Parathyroid adenoma (tissue), 2 donors: ENCODE results near the gene MFAP5.

Experiments
- H2AFZ ChIP-seq: fragments of 300-600 bp; sonication (generic); one replicate; pipeline ENCODE4 v1.7.0; 2017; ENCODE audit warnings: antibody characterized with exemption, mild to moderate bottlenecking
- H3K27ac ChIP-seq: fragments of 300-600 bp; sonication (generic); one replicate; pipeline ENCODE4 v1.7.0; 2017
- H3K27me3 ChIP-seq: fragments of 300-600 bp; sonication (generic); one replicate; pipeline ENCODE4 v1.7.0; 2017; ENCODE audit warnings: low read length; ENCODE audit not compliant: control insufficient read depth, insufficient read depth
- H3K36me3 ChIP-seq: fragments of 300-600 bp; sonication (generic); one replicate; pipeline ENCODE4 v1.7.0; 2017; ENCODE audit warnings: low read length; ENCODE audit not compliant: control insufficient read depth, insufficient read depth
- H3K4me1 ChIP-seq: fragments of 300-600 bp; sonication (generic); one replicate; pipeline ENCODE4 v1.7.0; 2017; ENCODE audit warnings: control low read depth
- H3K4me2 ChIP-seq: fragments of 300-600 bp; sonication (generic); one replicate; pipeline ENCODE4 v1.7.0; 2017; ENCODE audit warnings: low read length
- H3K4me3 ChIP-seq: fragments of 300-600 bp; sonication (generic); one replicate; pipeline ENCODE4 v1.7.0; 2017; ENCODE audit warnings: low read depth, low read length
- H3K79me2 ChIP-seq: fragments of 300-600 bp; sonication (generic); one replicate; pipeline ENCODE4 v1.7.0; 2017; ENCODE audit warnings: control low read depth
- H3K9ac ChIP-seq: fragments of 300-600 bp; sonication (generic); one replicate; pipeline ENCODE4 v1.7.0; 2017; ENCODE audit warnings: mild to moderate bottlenecking
- H3K9me3 ChIP-seq: fragments of 300-600 bp; sonication (generic); one replicate; pipeline ENCODE4 v1.7.0; 2017; ENCODE audit warnings: low read length; ENCODE audit not compliant: control insufficient read depth
- CTCF ChIP-seq: fragments of 300-600 bp; sonication (generic); IDR thresholded peaks from one replicate; pipeline ENCODE4 v1.7.0; 2017; ENCODE audit warnings: antibody characterized with exemption, mild to moderate bottlenecking
- donor health status: primary hyperparathyroidism.

The MFAP5 gene

GRCh38 chr12:8661016-8661415 is 1.6 kb downstream of the MFAP5 start:
- H3K4me2 ChIP-seq, result no peak overlapping the region
- no peak for TF ChIP-seq CTCF
- H3K4me1 ChIP-seq, result no peaks in the 10 kb centered on the region
- H3K9me3 ChIP-seq, result no peaks in the 10 kb centered on the region
- no peaks in the 10 kb centered on the region for H3K79me2 ChIP-seq
- no peak overlapping the region for H2AFZ ChIP-seq
- no peak overlapping the region for H3K9ac ChIP-seq
- H3K27ac ChIP-seq, result no peak overlapping the region
- no peak overlapping the region for H3K4me3 ChIP-seq
- H3K27me3 ChIP-seq, result no peaks in the 10 kb centered on the region
- H3K36me3 ChIP-seq, result no peaks in the 10 kb centered on the region

DNA sequence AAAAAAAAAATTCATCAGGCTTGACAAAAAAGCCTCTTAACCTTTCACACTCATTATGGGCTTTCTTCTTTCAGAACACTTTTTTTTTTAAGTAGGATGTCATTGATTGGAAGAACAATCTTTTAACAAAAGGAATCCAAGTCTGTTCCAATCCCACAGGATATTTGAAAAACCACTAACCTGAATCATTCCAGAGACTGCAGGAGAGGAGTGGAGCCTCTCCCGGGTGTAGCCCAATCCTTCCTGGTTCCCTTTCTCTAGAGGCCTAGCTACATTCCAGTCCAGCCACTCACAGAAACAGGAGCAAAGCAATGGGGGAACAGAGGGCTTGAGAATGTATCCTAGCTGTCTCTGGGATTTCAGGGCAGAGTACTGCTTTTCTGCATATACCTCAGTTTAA is 4.3 kb downstream of the MFAP5 start:
- no peak overlapping the region for H3K9ac ChIP-seq

GRCh38 chr12:8655421-8655820 is 7.2 kb downstream of the MFAP5 start:
- Histone ChIP-seq H3K79me2 (no peaks in the 10 kb centered on the region), H3K27ac (no peak overlapping the region), H3K27me3 (no peaks in the 10 kb centered on the region), H3K4me2 (no peak overlapping the region), H3K36me3 (no peaks in the 10 kb centered on the region), H3K4me3 (no peak overlapping the region), H3K9ac (no peak overlapping the region), H3K9me3 (no peaks in the 10 kb centered on the region), H2AFZ (no peak overlapping the region), H3K4me1 (no peaks in the 10 kb centered on the region)
- TF ChIP-seq CTCF, result no peak

More for the DNA sequence above, 4.3 kb downstream of the MFAP5 start:
- no peaks in the 10 kb centered on the region for H3K9me3 ChIP-seq
- H3K36me3 ChIP-seq, result no peaks in the 10 kb centered on the region
- no peak overlapping the region for H2AFZ ChIP-seq
- no peak overlapping the region for H3K4me2 ChIP-seq
- TF ChIP-seq CTCF, result no peak
- H3K4me1 ChIP-seq, result no peaks in the 10 kb centered on the region
- no peaks in the 10 kb centered on the region for H3K79me2 ChIP-seq
- H3K4me3 ChIP-seq, result no peak overlapping the region
- no peak overlapping the region for H3K27ac ChIP-seq
- no peaks in the 10 kb centered on the region for H3K27me3 ChIP-seq

DNA sequence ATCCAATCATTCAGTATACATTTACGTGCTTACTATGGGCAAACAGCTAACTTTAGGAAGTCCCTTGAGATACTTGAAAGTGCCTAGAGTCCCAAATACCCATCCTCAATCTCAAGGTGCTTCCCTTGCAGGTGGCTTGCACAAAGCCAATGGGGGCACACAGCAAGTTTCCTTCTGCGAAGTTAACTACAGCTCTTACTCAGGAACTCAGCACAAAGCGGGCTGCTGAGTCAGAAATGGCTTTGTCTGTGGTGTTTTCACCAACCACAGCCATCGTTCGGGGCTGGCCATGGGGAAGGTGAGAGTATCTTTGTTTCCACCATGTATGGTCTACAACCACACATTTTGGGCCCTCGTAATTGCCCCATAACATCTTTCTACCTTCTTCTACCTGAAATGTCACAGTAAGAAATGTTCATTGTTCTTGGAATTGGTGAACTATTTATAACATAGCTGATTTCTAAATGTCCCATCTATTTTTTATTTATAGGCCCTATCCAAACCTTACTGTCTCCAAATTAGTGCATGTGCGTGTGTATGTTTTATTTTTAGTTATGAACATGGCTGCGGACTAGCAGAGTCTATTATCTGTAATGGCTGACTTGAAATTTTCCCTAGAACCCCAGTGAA is 13.9 kb downstream of the MFAP5 start:
- Histone ChIP-seq H3K9me3 (no peaks in the 10 kb centered on the region), H3K4me3 (no peak overlapping the region), H3K36me3 (no peaks in the 10 kb centered on the region), H3K79me2 (no peaks in the 10 kb centered on the region), H3K27me3 (no peaks in the 10 kb centered on the region), H2AFZ (no peak overlapping the region), H3K27ac (no peak overlapping the region), H3K4me2 (no peak overlapping the region), H3K4me1 (no peaks in the 10 kb centered on the region), H3K9ac (no peak overlapping the region)
- no peak for TF ChIP-seq CTCF

GRCh38 chr12:8647968-8648367 is 14.7 kb downstream of the MFAP5 start:
- TF ChIP-seq CTCF, result no peak
- H3K9me3 ChIP-seq, result no peaks in the 10 kb centered on the region
- H2AFZ ChIP-seq, result no peak overlapping the region
- H3K4me2 ChIP-seq, result no peak overlapping the region
- H3K9ac ChIP-seq, result no peak overlapping the region
- no peak overlapping the region for H3K4me3 ChIP-seq
- no peaks in the 10 kb centered on the region for H3K79me2 ChIP-seq
- H3K27me3 ChIP-seq, result no peaks in the 10 kb centered on the region
- no peaks in the 10 kb centered on the region for H3K4me1 ChIP-seq
- H3K27ac ChIP-seq, result no peak overlapping the region
- no peaks in the 10 kb centered on the region for H3K36me3 ChIP-seq
